Psoas muscle (tissue), 7 donors: ENCODE data around the gene PEBP1. TPM values are rescaled to one million over a fixed set of nuclear protein-coding genes. Genes with fewer than 3 reads are reported as not detected.

ENCODE experiments used
- polyA plus RNA-seq, 3 donors: library from polyadenylated mRNA; stranded (reverse); fragments of 200-250 nt; gene quantifications; one replicate each; pipeline ENCODE4 v1.2.3, GENCODE V29; 2013
- total RNA-seq, 4 donors: library from RNA; stranded (reverse); fragmentation: NEBNext Ultra II Directional in 2 of 4; extraction: Animal tissue kit (Norgen Biotek cat#: 25700) in 2 of 4; gene quantifications; one replicate each; pipeline versions ENCODE4 v1.2.1 to v1.2.4, GENCODE V29; 2021 to 2023
- donor health status: healthy with polysubstance abuse.
- donor health status: DM: no; HTN: no; CAD: no; lungs with moderate emphysema.
- donor health status: Bipolar disorder and iron deficiency.
- donor health status: healthy.
- donor health status: DM: no; HTN: no; CAD: no.
- donor health status: DM: no; HTN: no; CAD: no.
- donor health status: DM: yes; HTN: yes; CAD: no.

Gene PEBP1
- total and polyA plus RNA-seq, 7 donors = 144 to 326 (median 258) TPM

Other genes starting within 250 kb of the PEBP1 start
- gene KSR2, start 167.1 kb upstream of the PEBP1 start, total RNA-seq = under 1 TPM in 2 of 4 donors, not detected in 2; 0.02 to 0.04 TPM
- under 1 TPM; under 0.01 to 0.03 (median 0.01) TPM for gene KSR2, start 167.1 kb upstream of the PEBP1 start, polyA plus RNA-seq
- 1 to 10 TPM; 2.2 to 4.6 (median 3.2) TPM for gene RFC5, start 119.4 kb upstream of the PEBP1 start, total RNA-seq
- 1 to 10 TPM; 3.4 to 8.5 (median 5.1) TPM for gene RFC5, start 119.4 kb upstream of the PEBP1 start, polyA plus RNA-seq
- gene WSB2, start 74.9 kb upstream of the PEBP1 start, total RNA-seq = 10 to 100 TPM; 74.4 to 96.4 (median 83.4) TPM
- 100 to 1,000 TPM in 2 of 3 donors, 10 to 100 TPM in 1; 63.8 to 113 (median 110) TPM for gene WSB2, start 74.9 kb upstream of the PEBP1 start, polyA plus RNA-seq
- gene VSIG10, start 32.1 kb upstream of the PEBP1 start, total RNA-seq = 10 to 100 TPM in 2 of 4 donors, 1 to 10 TPM in 2; 7.3 to 13.9 (median 10.8) TPM
- 10 to 100 TPM in 2 of 3 donors, 1 to 10 TPM in 1; 4.8 to 12.8 (median 10.7) TPM for gene VSIG10, start 32.1 kb upstream of the PEBP1 start, polyA plus RNA-seq
- 10 to 100 TPM; 13.5 to 18.4 (median 18.2) TPM for gene TAOK3, start 236.8 kb downstream of the PEBP1 start, total RNA-seq
- 10 to 100 TPM in 1 of 3 donors, 1 to 10 TPM in 2; 6.5 to 22.2 (median 7.5) TPM for gene TAOK3, start 236.8 kb downstream of the PEBP1 start, polyA plus RNA-seq
- gene SUDS3, start 240.4 kb downstream of the PEBP1 start, total RNA-seq = 10 to 100 TPM; 15.6 to 27.1 (median 22.4) TPM
- gene SUDS3, start 240.4 kb downstream of the PEBP1 start, polyA plus RNA-seq = 10 to 100 TPM in 1 of 3 donors, 1 to 10 TPM in 2; 8.3 to 27.8 (median 9.0) TPM